Endothelial cell of umbilical vein (primary cell): ENCODE results near the gene SLC4A5. TPM values are rescaled to one million over a fixed set of nuclear protein-coding genes. Genes with fewer than 3 reads are reported as not detected.

ENCODE experiments used
- Bru-seq: library from RNA; stranded (reverse); fragments of 400-500 nt; gene quantifications from one replicate; lab custom pipeline; 2021; lab: Mats Ljungman, UMichigan
- BruChase-seq, 2 experiments: library from RNA; stranded (reverse); fragments of 400-500 nt; gene quantifications; one replicate each; lab custom pipeline; 2021; lab: Mats Ljungman, UMichigan
- BruUV-seq: library from RNA; stranded (reverse); fragments of 400-500 nt; replicated peaks from 2 replicates; lab custom pipeline; 2021; lab: Mats Ljungman, UMichigan
- CTCF ChIA-PET: fragments of 300-600, 350-600 bp; sonication (Branson Sonifier 250); formaldehyde crosslinking; loops from one replicate; lab custom pipeline; 2021; ENCODE audit warnings: antibody characterized with exemption, inconsistent platforms; lab: Charles Lee
- POLR2A ChIA-PET: fragments of 300-600, 350-600 bp; sonication (Branson Sonifier 250); formaldehyde crosslinking; loops from one replicate; lab custom pipeline; 2021; ENCODE audit warnings: antibody characterized with exemption, inconsistent platforms; lab: Charles Lee
- DNase-seq: peaks from one replicate; pipeline ENCODE4 v3.0.0-alpha.2; 2011; ENCODE audit warnings: low read depth, low spot score
- FAIRE-seq: peaks from 2 replicates; lab custom pipeline; 2011; peaks lifted over from hg19 to GRCh38; lab: Jason Lieb, UNC
- H2AFZ ChIP-seq: 2 replicates; pipeline ENCODE4 v1.6.0; 2012; ENCODE audit warnings: low read depth, low read length, control low read depth, inconsistent platforms
- H3K27ac ChIP-seq: 2 replicates; pipeline ENCODE4 v1.5.1; 2011; ENCODE audit warnings: low read depth, mild to moderate bottlenecking, control low read depth, low read length, moderate library complexity; ENCODE audit not compliant: insufficient read depth
- H3K27me3 ChIP-seq, 2 experiments: 2 replicates each; pipeline versions ENCODE4 v1.6.0 to v1.6.1; 2011; ENCODE audit warnings: low read length in 2 of 2, mixed read lengths in 1 of 2; ENCODE audit not compliant: control insufficient read depth in 2 of 2, insufficient read depth in 2 of 2
- H3K36me3 ChIP-seq, 2 experiments: 2 replicates in 1 of 2; 3 replicates in 1 of 2; pipeline ENCODE4 v1.5.1; 2011; ENCODE audit warnings: low read length in 2 of 2, mild to moderate bottlenecking in 1 of 2, moderate library complexity in 1 of 2; ENCODE audit not compliant: control insufficient read depth in 2 of 2, insufficient read depth in 2 of 2; ENCODE audit errors: extremely low read depth in 1 of 2
- H3K4me1 ChIP-seq: 3 replicates; pipeline ENCODE4 v1.5.1; 2011; ENCODE audit warnings: mild to moderate bottlenecking, low read length; ENCODE audit not compliant: control insufficient read depth, insufficient read depth; ENCODE audit errors: extremely low read depth
- H3K4me2 ChIP-seq: 2 replicates; pipeline ENCODE4 v1.6.1; 2011; ENCODE audit warnings: low read length, control low read depth, mixed read lengths; ENCODE audit not compliant: insufficient read depth
- H3K4me3 ChIP-seq, 3 experiments: fragments of 200-600 bp in 1 of 3; sonication (generic), shearing (Covaris generic) in 1 of 3; replicated peaks in 1 of 3; 2 replicates each; pipeline ENCODE4 v1.5.1; 2011 to 2016; ENCODE audit warnings: control low read depth in 3 of 3, low read length in 3 of 3, mild to moderate bottlenecking in 2 of 3, inconsistent platforms in 1 of 3, low read depth in 1 of 3, moderate library complexity in 1 of 3; ENCODE audit not compliant: insufficient read depth in 1 of 3
- H3K79me2 ChIP-seq: 2 replicates; pipeline ENCODE4 v1.6.0; 2012; ENCODE audit warnings: low read length, inconsistent platforms; ENCODE audit not compliant: control insufficient read depth, insufficient read depth
- H3K9ac ChIP-seq: replicated peaks from 2 replicates; pipeline ENCODE3; 2011; ENCODE audit warnings: low read length, control low read depth; ENCODE audit not compliant: insufficient read depth; ENCODE audit errors: extremely low read depth
- H3K9me1 ChIP-seq: replicated peaks from 3 replicates; pipeline ENCODE4 v1.6.0; 2011; ENCODE audit warnings: mild to moderate bottlenecking, low read length; ENCODE audit not compliant: control insufficient read depth, insufficient read depth; ENCODE audit errors: extremely low read depth
- H3K9me3 ChIP-seq: replicated peaks from 2 replicates; pipeline ENCODE4 v1.5.1; 2012; ENCODE audit warnings: low read length, inconsistent platforms; ENCODE audit not compliant: control insufficient read depth, insufficient read depth
- H4K20me1 ChIP-seq: replicated peaks from 2 replicates; pipeline ENCODE3; 2011; ENCODE audit warnings: mild to moderate bottlenecking, low read length; ENCODE audit not compliant: control insufficient read depth, insufficient read depth; ENCODE audit errors: extremely low read depth
- MYC ChIP-seq: IDR thresholded peaks from one replicate; pipeline ENCODE4 v1.6.1; 2011; ENCODE audit warnings: mild to moderate bottlenecking, low read depth, low read length
- POLR2A ChIP-seq: IDR thresholded peaks from 2 replicates; pipeline ENCODE4 v1.6.1; 2012; ENCODE audit warnings: low read depth, mild to moderate bottlenecking, control low read depth, low read length
- POLR2AphosphoS5 ChIP-seq: IDR thresholded peaks from 2 replicates; pipeline ENCODE4 v1.6.1; 2012; ENCODE audit warnings: low read depth, mild to moderate bottlenecking, control low read depth, low read length, moderate library complexity; ENCODE audit not compliant: insufficient read depth
- dilution Hi-C: fragments of 300-500 bp; cut with MboI; formaldehyde crosslinking; loops from one replicate; pipeline ENCODE4 v1.15.0; 2019; ENCODE audit warnings: low sequenced_read_pairs; ENCODE audit not compliant: extremely low pct_ligation_motif_present
- intact Hi-C: fragments of 100-400 bp; cut with micrococcal nuclease; formaldehyde crosslinking; loops from one replicate; pipeline ENCODE4 v1.10.0; 2022
- long read RNA-seq: library from polyadenylated mRNA; stranded (forward); transcript quantifications from one replicate; pipeline ENCODE4 v2.0.0, GENCODE V29; 2021
- polyA minus RNA-seq, 3 experiments: library from RNA; depleted of rRNA, polyadenylated mRNA; stranded (reverse); fragments of >200 nt; gene quantifications; 1 replicate in 1 of 3; 2 replicates in 2 of 3; pipeline ENCODE4 v1.2.3, GENCODE V29; 2011
- polyA plus RNA-seq, 4 experiments: library from polyadenylated mRNA; depleted of rRNA in 3 of 4; stranded (reverse) in 3 of 4; unstranded in 1 of 4; fragments of >200 nt; gene quantifications; 2 replicates each; pipeline versions ENCODE4 v1.2.1 to v1.2.3, GENCODE V29; 2011 to 2012; ENCODE audit warnings: missing spikeins in 1 of 4
- total RNA-seq: library from RNA; stranded (reverse); gene quantifications from 2 replicates; pipeline ENCODE4 v1.2.3, GENCODE V29; 2021
- TF ChIP-seq, protein P1 (sequence below), 2 donors: IDR thresholded peaks; 1 replicate in 1 of 2; 2 replicates in 1 of 2; pipeline ENCODE4 v1.5.1; 2011; ENCODE audit warnings: low read length in 2 of 2, mild to moderate bottlenecking in 2 of 2, moderate library complexity in 2 of 2, control low read depth in 1 of 2, inconsistent platforms in 1 of 2, low read depth in 1 of 2; ENCODE audit not compliant: insufficient read depth in 1 of 2; ENCODE audit errors: extremely low read depth in 1 of 2

The SLC4A5 gene, protein sequence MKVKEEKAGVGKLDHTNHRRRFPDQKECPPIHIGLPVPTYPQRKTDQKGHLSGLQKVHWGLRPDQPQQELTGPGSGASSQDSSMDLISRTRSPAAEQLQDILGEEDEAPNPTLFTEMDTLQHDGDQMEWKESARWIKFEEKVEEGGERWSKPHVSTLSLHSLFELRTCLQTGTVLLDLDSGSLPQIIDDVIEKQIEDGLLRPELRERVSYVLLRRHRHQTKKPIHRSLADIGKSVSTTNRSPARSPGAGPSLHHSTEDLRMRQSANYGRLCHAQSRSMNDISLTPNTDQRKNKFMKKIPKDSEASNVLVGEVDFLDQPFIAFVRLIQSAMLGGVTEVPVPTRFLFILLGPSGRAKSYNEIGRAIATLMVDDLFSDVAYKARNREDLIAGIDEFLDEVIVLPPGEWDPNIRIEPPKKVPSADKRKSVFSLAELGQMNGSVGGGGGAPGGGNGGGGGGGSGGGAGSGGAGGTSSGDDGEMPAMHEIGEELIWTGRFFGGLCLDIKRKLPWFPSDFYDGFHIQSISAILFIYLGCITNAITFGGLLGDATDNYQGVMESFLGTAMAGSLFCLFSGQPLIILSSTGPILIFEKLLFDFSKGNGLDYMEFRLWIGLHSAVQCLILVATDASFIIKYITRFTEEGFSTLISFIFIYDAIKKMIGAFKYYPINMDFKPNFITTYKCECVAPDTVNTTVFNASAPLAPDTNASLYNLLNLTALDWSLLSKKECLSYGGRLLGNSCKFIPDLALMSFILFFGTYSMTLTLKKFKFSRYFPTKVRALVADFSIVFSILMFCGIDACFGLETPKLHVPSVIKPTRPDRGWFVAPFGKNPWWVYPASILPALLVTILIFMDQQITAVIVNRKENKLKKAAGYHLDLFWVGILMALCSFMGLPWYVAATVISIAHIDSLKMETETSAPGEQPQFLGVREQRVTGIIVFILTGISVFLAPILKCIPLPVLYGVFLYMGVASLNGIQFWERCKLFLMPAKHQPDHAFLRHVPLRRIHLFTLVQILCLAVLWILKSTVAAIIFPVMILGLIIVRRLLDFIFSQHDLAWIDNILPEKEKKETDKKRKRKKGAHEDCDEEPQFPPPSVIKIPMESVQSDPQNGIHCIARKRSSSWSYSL
- 0.97 and 1.2 TPM in 2 replicates for total RNA-seq
- polyA plus RNA-seq = 0.12 and 0.21 TPM in 2 replicates
- polyA plus RNA-seq (2011; cell fraction: cytosol; rRNA removed) = 0.08 and 0.12 TPM in 2 replicates
- polyA plus RNA-seq (2011; cell fraction: nucleus; rRNA removed) = 0.37 and 2.0 TPM in 2 replicates
- 0.28 and 0.44 TPM in 2 replicates for polyA plus RNA-seq (2012)
- polyA minus RNA-seq = 0.59 and 0.61 TPM in 2 replicates
- polyA minus RNA-seq (2011; cell fraction: cytosol; rRNA and poly(A)+ RNA removed) = not detected
- polyA minus RNA-seq (2011; cell fraction: nucleus; rRNA and poly(A)+ RNA removed) = 1.2 and 2.2 TPM in 2 replicates
- percentile 24 among the genes with signal in this experiment for Bru-seq, nascent RNA
- BruChase-seq, experiment 1, labeled RNA remaining after a 6-hour chase = percentile 34 among the genes with signal in this experiment
- percentile 3 among the genes with signal in this experiment for BruChase-seq, experiment 2, labeled RNA remaining after a 2-hour chase
- long read RNA-seq = 0 reads

DNA sequence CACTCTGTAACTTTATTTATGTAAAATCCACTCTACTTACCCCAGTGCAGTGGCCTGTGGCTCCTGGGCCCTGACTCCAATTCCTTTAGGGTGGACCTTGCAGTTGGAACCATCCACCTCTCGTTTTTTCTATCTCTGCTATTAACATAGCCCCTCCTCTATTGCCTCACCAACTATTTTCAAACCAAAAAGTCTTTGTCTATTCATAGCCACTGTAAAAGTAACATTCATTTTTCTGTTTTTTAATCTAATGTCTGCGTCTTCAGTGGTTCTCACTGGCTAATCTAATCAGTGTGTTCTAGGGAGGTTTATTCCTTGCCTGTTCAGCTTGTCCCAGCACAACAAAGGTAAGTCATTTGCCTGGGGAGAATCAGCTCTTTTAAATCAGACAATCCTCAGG, at the start of gene SLC4A5:
Gene SLC4A5 (minus strand): TSS at position 101 of the 400 bp plus-strand sequence. CDS start 28,393 bp downstream, outside the sequence.
- no peak within 1 kb of the TSS for H3K27ac ChIP-seq
- dilution Hi-C loops (no loop called here), intact Hi-C loops (no loop called here)
- H3K9me1 ChIP-seq = no peaks in the 10 kb centered on the region
- BruUV-seq = no TSS peak
- no peaks in the 10 kb centered on the region for H3K9me3 ChIP-seq
- ChIA-PET CTCF (interaction anchor here (1.3 to 6.9 kb wide), 2 partner anchors 9 to 93 kb away, joined by 3 to 53 read pairs; no protein-coding TSS in a partner anchor), POLR2A (no interaction called here)
- no peaks in the 10 kb centered on the region for H4K20me1 ChIP-seq
- H3K36me3 ChIP-seq = no peaks in the 10 kb centered on the region
- FAIRE-seq (no peak), DNase-seq (no peak)
- TF ChIP-seq POLR2A = no peak
- TF ChIP-seq, protein P1, sequence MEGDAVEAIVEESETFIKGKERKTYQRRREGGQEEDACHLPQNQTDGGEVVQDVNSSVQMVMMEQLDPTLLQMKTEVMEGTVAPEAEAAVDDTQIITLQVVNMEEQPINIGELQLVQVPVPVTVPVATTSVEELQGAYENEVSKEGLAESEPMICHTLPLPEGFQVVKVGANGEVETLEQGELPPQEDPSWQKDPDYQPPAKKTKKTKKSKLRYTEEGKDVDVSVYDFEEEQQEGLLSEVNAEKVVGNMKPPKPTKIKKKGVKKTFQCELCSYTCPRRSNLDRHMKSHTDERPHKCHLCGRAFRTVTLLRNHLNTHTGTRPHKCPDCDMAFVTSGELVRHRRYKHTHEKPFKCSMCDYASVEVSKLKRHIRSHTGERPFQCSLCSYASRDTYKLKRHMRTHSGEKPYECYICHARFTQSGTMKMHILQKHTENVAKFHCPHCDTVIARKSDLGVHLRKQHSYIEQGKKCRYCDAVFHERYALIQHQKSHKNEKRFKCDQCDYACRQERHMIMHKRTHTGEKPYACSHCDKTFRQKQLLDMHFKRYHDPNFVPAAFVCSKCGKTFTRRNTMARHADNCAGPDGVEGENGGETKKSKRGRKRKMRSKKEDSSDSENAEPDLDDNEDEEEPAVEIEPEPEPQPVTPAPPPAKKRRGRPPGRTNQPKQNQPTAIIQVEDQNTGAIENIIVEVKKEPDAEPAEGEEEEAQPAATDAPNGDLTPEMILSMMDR (IDR thresholded peaks at IDR 0.05; ENCODE audit: extremely low read depth in 1 of 2, insufficient read depth in 1 of 2, low read depth in 1 of 2, low read length in 2 of 2) = no peak
- no peak for TF ChIP-seq POLR2AphosphoS5
- no peak for TF ChIP-seq MYC
- H2AFZ ChIP-seq = no peak within 1 kb of the TSS
- no peaks in the 10 kb centered on the region for H3K79me2 ChIP-seq
- no peak within 1 kb of the TSS for H3K9ac ChIP-seq
- no peak within 1 kb of the TSS for H3K4me2 ChIP-seq
- H3K4me1 ChIP-seq = no peaks in the 10 kb centered on the region
- peaks cover 11 to 15% of the 10 kb centered on the region in 2 experiments for H3K27me3 ChIP-seq
- no peak within 1 kb of the TSS for H3K4me3 ChIP-seq
